Immature natural killer cell (primary cell): Measurements from ENCODE around the gene RDH13. TPM values are rescaled to one million over a fixed set of nuclear protein-coding genes. Genes with fewer than 3 reads are reported as not detected.
A peak's percentile ranks its signal among the peaks of the same experiment; 100 is the strongest.
"Not testable (repeated sequence)": the region's sequence is repeated elsewhere in the genome, so short reads cannot be mapped to it uniquely, and the experiment has no call there.

ENCODE experiments used
- DNase-seq, 3 donors: peaks; one replicate each; pipeline ENCODE4 v3.0.0; 2022; ENCODE audit warnings: mixed read lengths in 1 of 3
- H3K27ac Mint-ChIP-seq, 6 donors: one replicate each; pipeline ENCODE4 v1.8.0; 2020; ENCODE audit warnings: mixed read lengths in 6 of 6, mild to moderate bottlenecking in 5 of 6, inconsistent platforms in 4 of 6, moderate library complexity in 3 of 6
- H3K27me3 Mint-ChIP-seq, 3 donors: one replicate each; pipeline ENCODE4 v1.8.0; 2020 to 2021; ENCODE audit warnings: low read depth in 3 of 3, mild to moderate bottlenecking in 3 of 3, mixed read lengths in 3 of 3, moderate library complexity in 3 of 3, inconsistent platforms in 1 of 3
- H3K36me3 Mint-ChIP-seq, 3 donors: one replicate each; pipeline ENCODE4 v1.8.0; 2020; ENCODE audit warnings: mixed read lengths in 3 of 3, inconsistent platforms in 2 of 3, mild to moderate bottlenecking in 2 of 3
- H3K4me1 Mint-ChIP-seq, 2 donors: one replicate each; pipeline ENCODE4 v1.8.0; 2020; ENCODE audit warnings: inconsistent platforms in 2 of 2, mild to moderate bottlenecking in 2 of 2, mixed read lengths in 2 of 2, moderate library complexity in 1 of 2
- H3K4me3 Mint-ChIP-seq, 5 donors: one replicate each; pipeline ENCODE4 v1.8.0; 2020; ENCODE audit warnings: mild to moderate bottlenecking in 5 of 5, mixed read lengths in 5 of 5, inconsistent platforms in 3 of 5, moderate library complexity in 3 of 5
- H3K9me3 Mint-ChIP-seq, 6 donors: one replicate each; pipeline ENCODE4 v1.8.0; 2020; ENCODE audit warnings: mild to moderate bottlenecking in 6 of 6, mixed read lengths in 6 of 6, inconsistent platforms in 4 of 6, moderate library complexity in 3 of 6
- polyA plus RNA-seq, 3 donors: library from polyadenylated mRNA; unstranded; fragments of 300-500 nt; fragmentation: Illumina TruSeq; gene quantifications; one replicate each; pipeline ENCODE4 v1.2.3, GENCODE V29; 2021

RDH13 gene, protein sequence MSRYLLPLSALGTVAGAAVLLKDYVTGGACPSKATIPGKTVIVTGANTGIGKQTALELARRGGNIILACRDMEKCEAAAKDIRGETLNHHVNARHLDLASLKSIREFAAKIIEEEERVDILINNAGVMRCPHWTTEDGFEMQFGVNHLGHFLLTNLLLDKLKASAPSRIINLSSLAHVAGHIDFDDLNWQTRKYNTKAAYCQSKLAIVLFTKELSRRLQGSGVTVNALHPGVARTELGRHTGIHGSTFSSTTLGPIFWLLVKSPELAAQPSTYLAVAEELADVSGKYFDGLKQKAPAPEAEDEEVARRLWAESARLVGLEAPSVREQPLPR
- polyA plus RNA-seq = 10 to 100 TPM in 1 of 3 donors, 1 to 10 TPM in 2; 4.2 to 17.0 (median 4.5) TPM

DNA sequence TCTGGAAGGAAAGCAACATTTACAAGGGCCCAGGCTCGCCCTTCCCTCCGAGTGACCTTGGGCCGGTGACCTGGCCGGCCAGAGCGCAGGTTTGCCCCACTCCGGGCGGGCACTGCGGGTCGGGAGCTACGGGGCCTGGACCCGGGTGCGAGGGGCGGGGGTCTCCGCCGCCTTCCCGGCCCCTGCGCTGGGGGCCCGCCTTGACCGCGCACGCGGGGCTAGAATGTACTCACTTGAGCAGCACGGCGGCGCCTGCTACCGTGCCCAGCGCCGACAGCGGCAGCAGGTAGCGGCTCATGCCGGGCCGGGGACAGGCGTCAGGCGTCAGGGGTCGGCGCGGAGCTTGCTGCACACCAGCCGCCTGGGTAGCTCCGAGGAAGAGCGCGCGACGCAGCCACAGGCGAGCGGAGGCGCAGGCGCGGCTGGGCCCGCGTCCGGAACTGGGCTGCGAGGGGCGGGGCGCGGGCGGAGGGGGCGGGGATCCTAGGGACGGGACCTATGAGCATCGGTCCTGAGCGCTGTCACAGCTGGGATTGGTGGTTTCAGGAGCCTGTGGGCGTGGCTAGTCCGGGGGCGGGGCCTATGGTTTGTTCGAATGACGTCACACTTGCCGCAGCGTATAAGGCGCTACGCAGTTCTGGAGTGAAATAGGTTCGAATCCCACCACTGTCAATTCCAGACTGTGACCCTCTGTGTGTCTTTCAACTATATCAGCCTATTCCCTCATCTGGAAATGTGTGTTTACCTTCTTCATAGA is at the start of gene RDH13:
TSS of gene RDH13 (minus strand) at position 414 of the 757 bp plus-strand sequence. CDS start at position 298, 116 bp downstream.
- peaks cover 16 to 23% of the 10 kb centered on the region in 2 donors for H3K4me1 Mint-ChIP-seq
- DNase-seq = peak; percentile 96 to 98 (median 98)
- peak within 1 kb of the TSS; percentile 83 to 87 (median 85) for H3K4me3 Mint-ChIP-seq
- peak within 1 kb of the TSS; percentile 72 to 84 (median 78) for H3K27ac Mint-ChIP-seq
- H3K27me3 Mint-ChIP-seq = peaks cover 9 to 16% (median 16%) of the 10 kb centered on the region in 3 donors
- H3K36me3 Mint-ChIP-seq = peaks cover 4 to 5% (median 4%) of the 10 kb centered on the region in 3 donors
- no peaks in the 10 kb centered on the region for H3K9me3 Mint-ChIP-seq

DNA sequence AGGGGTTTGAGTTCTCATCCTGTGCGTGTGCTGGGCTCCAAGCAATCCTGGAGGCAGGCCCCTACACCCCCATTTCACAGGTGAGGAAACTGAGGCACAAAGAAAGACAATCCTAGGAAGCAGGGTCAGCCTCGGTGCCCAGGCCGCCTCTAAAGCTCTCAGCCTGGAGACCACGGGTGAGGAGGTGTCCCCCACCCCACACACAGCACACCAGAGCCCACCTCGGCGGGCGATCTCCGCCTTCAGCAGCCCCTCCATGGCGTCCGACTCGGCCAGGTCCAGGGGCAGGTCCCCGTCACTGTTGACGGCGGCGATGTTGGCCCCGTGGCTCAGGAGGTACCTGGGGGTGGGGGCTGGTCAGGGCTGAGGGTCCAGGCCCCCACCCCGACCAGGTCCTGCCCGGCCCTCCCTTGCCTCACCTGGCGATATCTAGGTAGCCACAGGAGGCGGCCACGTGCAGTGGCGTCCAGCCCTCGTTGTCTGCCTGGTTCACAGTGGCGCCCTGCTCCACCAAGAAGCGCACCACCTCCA is 49.4 kb upstream of the RDH13 start:
- Mint-ChIP-seq H3K4me3 (no peak overlapping the region), H3K27ac (no peak overlapping the region), H3K9me3 (peaks cover 0 to 1% (median 0%) of the 10 kb centered on the region in 6 donors), H3K27me3 (peaks cover 2 to 10% (median 7%) of the 10 kb centered on the region in 3 donors), H3K36me3 (peaks cover 0 to 7% (median 3%) of the 10 kb centered on the region in 3 donors), H3K4me1 (peaks cover 21 to 34% of the 10 kb centered on the region in 2 donors)
- no peak for DNase-seq

DNA sequence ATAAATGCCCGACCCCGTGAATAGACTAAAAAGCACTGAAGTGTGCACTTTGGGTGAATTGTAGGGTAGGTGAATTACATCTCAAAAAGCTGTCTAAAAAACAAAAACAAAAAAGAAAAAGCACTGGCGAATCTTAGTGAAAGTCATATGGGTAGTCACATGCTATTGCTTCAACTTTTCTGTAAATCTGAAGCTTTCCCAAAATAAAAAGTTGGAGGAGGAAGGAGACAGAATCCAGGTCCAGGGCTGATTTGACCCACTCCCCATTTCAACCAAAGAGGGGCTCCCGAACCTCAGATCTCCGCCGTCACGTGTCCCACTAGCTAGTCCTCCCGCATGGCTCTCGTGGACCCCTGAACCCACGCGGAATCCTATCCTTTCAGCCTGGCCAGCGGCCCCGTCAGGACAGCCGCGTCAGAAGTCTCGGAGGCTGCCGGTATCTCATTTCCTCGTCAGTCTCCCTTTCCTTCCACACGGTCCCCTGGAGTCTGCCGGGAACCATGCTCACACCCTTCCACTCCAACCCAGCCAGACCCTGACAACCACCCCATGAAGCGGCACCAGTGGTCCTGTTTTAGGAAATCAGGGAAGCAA is 48.4 kb upstream of the RDH13 start:
- H3K4me1 Mint-ChIP-seq = peaks cover 16 to 32% of the 10 kb centered on the region in 2 donors
- H3K4me3 Mint-ChIP-seq = no peak overlapping the region
- peaks cover 0 to 7% (median 7%) of the 10 kb centered on the region in 3 donors for H3K36me3 Mint-ChIP-seq
- H3K27ac Mint-ChIP-seq = peak overlapping the region in 1 of 6 donors; percentile 26
- no peaks in the 10 kb centered on the region for H3K9me3 Mint-ChIP-seq
- DNase-seq = no peak
- H3K27me3 Mint-ChIP-seq = peaks cover 2 to 4% (median 3%) of the 10 kb centered on the region in 3 donors

DNA sequence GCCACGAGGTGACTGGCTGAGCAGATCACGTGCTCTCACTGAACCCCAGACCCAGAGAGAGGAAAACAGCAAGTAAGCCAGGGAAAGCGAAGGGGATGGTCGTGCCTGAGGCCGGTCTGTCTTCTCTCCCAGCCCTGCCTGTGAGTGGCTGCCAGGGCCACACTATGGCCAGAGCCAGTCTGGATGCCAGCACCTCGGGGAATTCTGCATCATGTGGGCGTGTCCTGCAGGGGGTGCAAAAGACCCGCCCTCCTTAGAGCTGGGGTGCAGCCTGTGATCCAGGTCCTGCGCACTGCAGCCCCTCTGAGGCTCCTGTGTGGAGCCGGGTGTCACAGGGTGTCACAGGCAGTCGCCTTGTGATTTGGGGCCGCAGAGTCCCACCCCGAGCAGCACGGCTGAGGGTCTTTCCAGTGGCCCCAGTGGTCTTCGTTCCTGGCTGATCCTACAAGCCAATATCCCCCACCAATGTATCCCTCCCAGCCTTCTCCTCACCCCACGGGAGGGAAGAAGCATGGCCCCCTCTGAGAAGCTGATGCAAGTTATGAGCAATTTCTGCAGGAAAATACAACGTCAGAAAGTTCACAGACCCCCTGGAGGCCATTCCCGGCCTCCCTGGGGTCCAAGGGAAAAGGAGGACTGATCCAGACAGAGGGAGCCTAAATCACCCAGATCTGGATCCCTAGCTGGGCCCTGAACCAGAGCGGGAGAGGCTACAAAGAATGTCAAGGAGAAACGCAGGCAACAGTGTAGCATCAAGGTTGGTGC is 46.8 kb upstream of the RDH13 start:
- Mint-ChIP-seq H3K9me3 (no peaks in the 10 kb centered on the region), H3K27me3 (peaks cover 0 to 1% (median 0%) of the 10 kb centered on the region in 3 donors), H3K36me3 (peaks cover 0 to 10% (median 4%) of the 10 kb centered on the region in 3 donors), H3K4me3 (no peak overlapping the region), H3K4me1 (peaks cover 0 to 16% of the 10 kb centered on the region in 2 donors), H3K27ac (no peak overlapping the region)
- no peak for DNase-seq

DNA sequence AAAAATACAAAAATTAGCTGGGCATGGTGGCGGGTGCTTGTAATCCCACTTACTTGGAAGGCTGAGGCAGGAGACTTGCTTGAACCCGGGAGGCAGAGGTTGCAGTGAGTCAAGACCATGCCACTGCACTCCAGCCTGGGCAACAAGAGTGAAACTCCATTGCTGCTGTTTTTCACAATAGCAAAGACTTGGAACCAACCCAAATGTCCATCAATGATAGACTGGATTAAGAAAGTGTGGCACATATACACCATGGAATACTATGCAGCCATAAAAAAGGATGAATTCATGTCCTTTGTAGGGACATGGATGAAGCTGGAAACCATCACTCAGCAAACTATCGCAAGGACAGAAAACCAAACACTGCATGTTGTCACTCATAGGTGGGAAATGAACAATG is 44.3 kb upstream of the RDH13 start:
- H3K9me3 Mint-ChIP-seq, H3K4me3 Mint-ChIP-seq, H3K27ac Mint-ChIP-seq, H3K4me1 Mint-ChIP-seq, DNase-seq, H3K27me3 Mint-ChIP-seq: not testable (repeated sequence)
- peaks cover 5 to 23% (median 9%) of the 10 kb centered on the region in 3 donors for H3K36me3 Mint-ChIP-seq

DNA sequence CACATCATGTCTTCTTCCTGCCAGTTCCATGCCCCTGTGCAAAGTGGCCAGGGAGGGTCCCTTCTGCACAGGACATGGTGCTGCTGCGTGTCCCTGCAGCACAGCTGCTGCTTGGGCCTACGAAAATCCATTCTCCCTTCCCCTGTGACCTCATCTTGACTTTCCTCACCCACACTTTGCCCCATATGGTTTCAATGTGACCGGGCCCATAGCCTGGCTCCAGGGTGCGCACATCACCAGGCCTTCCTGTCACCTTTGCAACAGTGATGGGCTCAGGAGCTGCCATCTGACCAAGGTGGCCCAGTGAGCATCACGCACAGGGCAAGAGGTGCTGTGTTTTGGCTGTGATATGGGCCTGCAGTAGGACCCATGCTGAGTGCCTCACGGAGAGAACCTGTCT is 43.6 kb upstream of the RDH13 start:
- no peak for DNase-seq
- no peak overlapping the region for H3K4me3 Mint-ChIP-seq
- H3K9me3 Mint-ChIP-seq = peaks cover 0 to 1% (median 0%) of the 10 kb centered on the region in 6 donors
- peak overlapping the region in 1 of 6 donors; percentile 50 for H3K27ac Mint-ChIP-seq
- H3K27me3 Mint-ChIP-seq = peaks cover 0 to 1% (median 0%) of the 10 kb centered on the region in 3 donors
- H3K36me3 Mint-ChIP-seq = peaks cover 5 to 28% (median 14%) of the 10 kb centered on the region in 3 donors
- H3K4me1 Mint-ChIP-seq = peaks cover 0 to 6% of the 10 kb centered on the region in 2 donors

DNA sequence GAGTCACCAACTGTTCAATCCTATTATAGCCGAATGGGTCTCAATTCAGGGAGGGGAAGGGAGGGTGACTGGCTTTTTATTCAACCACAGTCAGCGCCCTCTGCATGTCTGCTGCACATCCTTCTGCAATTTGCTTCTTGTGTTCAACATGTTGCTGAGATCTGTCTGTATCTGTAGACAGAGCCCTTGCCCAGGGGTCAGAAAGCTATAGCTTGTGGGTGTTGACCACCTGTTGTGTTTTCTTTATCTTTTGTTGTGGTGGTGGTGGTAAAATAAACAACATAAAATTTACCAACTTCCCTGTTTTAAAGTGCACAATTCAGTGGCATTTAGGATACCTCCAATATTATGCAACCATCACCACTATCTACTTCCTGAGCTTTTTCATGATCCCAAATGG is 42.3 kb upstream of the RDH13 start:
- peaks cover 0 to 1% (median 0%) of the 10 kb centered on the region in 3 donors for H3K27me3 Mint-ChIP-seq
- H3K4me1 Mint-ChIP-seq = peaks cover 0 to 5% of the 10 kb centered on the region in 2 donors
- no peak overlapping the region for H3K4me3 Mint-ChIP-seq
- H3K9me3 Mint-ChIP-seq = peaks cover 0 to 1% (median 0%) of the 10 kb centered on the region in 6 donors
- H3K27ac Mint-ChIP-seq = no peak overlapping the region
- no peak for DNase-seq
- peaks cover 5 to 29% (median 14%) of the 10 kb centered on the region in 3 donors for H3K36me3 Mint-ChIP-seq

DNA sequence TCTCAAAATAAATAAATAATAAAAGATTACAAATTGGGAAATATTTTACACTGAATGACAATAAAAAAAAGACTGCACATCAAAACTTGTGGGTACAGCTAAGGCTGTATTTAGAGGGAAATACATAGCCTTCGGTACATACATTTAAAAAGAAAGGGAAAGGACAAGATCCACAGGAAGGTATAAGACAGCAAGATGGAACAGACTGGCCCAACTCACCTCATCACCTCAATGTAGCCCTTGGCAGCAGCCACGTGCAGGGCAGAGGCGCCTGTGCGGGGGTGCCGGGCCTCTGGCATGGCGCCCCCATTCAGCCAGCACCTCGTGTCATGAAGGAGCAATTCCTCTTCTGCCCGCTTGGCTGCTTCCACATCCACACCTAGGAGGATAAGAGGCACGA is 40.2 kb upstream of the RDH13 start:
- Mint-ChIP-seq H3K4me1 (peaks cover 0 to 3% of the 10 kb centered on the region in 2 donors), H3K27me3 (peaks cover 0 to 1% (median 0%) of the 10 kb centered on the region in 3 donors), H3K27ac (no peak overlapping the region), H3K9me3 (peaks cover 0 to 1% (median 0%) of the 10 kb centered on the region in 6 donors), H3K36me3 (peaks cover 5 to 26% (median 14%) of the 10 kb centered on the region in 3 donors), H3K4me3 (no peak overlapping the region)
- DNase-seq = no peak

DNA sequence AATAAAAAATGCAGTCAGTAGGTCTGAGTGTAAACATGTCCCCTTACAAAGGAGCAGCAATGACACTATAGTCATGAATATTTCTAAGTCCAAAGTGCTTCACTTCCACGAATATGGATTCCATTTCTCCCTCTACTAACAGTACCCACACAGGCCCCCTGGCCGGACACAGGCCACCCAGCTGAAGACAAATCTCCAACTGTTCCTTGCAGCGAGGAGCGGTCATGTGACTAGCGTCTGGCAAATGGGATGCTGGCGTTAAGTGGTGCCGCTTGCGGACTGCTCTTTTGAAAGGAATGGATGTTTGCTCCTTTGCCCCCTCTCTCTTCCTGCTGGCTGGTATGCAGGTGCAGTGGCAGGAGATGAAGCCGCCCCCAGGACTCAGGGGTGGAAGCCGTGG is 38.3 kb upstream of the RDH13 start:
- H3K36me3 Mint-ChIP-seq = peaks cover 5 to 26% (median 11%) of the 10 kb centered on the region in 3 donors
- no peak for DNase-seq
- H3K4me1 Mint-ChIP-seq = peaks cover 0 to 3% of the 10 kb centered on the region in 2 donors
- H3K27me3 Mint-ChIP-seq = peaks cover 0 to 2% (median 1%) of the 10 kb centered on the region in 3 donors
- peaks cover 0 to 1% (median 0%) of the 10 kb centered on the region in 6 donors for H3K9me3 Mint-ChIP-seq
- no peak overlapping the region for H3K4me3 Mint-ChIP-seq
- no peak overlapping the region for H3K27ac Mint-ChIP-seq

DNA sequence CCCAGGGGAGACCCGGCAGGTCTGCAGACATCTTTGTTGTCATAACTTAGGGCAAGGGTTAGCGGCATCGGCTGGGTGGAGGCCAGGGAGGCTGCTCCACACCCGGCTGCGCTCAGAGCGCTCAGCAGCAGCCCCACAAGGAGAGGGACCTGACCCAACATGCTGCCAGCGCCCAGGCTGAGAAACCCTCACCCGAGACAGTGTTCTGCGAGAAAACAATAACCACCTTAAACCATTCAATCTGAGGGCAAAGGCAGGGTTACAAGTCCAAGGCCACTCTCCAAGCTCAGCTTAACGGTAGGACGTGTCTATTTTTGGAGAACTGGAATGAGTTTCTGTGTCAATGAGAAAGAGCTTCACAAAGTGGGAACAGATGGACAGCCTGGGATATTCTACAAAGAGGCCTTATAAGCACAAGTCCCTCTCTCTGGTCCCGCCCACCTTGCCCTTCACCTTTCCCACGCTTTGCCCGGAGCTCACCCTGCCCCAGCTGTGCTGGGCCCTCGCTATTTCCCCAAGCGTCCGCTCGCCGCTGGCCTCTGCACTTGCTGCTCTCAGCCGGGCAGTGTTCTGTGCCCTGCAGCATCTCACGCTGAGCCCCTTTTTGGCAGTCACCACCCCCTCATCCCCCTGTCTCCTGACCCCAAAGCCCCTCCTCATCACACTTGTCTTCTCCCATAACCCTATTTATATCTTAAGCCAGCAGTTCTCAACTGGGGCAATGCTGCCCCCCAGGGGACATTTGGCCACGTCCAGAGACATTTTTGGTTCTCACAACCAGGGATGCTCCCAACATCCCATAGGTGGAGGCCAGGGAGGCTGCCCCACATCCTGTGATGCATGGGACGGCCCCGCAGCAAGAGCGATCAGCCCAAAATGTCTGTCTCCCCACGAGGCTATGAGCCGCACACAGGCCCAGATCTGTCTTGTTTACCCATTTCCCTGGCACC is 36.9 kb upstream of the RDH13 start:
- Mint-ChIP-seq H3K27ac (no peak overlapping the region), H3K4me3 (no peak overlapping the region), H3K27me3 (peaks cover 0 to 2% (median 1%) of the 10 kb centered on the region in 3 donors), H3K9me3 (peaks cover 0 to 1% (median 0%) of the 10 kb centered on the region in 6 donors), H3K4me1 (peaks cover 0 to 3% of the 10 kb centered on the region in 2 donors), H3K36me3 (peaks cover 5 to 24% (median 11%) of the 10 kb centered on the region in 3 donors)
- DNase-seq = no peak

DNA sequence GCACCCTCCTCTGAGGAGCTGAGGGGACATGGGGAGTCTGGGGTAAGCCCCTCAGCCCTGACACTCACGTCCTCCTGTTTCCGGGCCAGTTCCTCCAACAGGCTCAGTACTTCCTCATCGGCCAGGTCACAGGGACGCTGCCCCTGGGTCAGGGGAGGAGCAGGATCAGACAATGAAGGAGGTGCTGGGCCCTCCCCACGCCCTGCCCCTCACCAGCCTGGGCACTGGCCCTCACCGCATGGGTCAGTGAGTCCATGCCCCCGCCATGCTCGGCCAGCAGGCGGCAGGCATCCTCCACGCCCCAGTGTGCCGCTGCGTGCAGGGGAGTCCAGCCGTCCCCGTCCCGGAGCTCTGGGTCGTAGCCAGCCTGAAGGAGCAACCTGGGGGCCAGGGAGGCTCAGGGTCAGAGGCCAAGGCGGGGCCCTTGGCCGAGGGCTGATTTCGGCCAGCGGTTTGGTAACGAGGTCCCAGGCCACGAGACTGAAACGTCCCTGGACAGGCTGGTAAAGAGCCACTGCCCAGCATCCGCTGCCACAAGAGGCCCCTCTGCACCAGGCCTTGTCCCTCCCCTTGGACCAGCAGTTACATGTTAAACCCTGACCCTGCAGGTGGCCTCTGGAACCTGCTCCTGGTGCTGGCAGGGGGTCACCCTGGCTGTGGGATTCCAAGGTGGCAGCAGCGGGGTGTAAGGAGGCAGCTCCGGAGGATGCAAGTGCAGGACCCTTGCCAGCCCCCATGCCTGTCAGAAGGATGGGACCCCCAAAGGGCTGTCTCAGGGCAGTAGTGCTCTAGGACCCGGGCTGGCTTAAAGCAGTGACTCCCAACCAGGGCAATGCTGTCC is 36.0 kb upstream of the RDH13 start:
- no peak for DNase-seq
- H3K27me3 Mint-ChIP-seq = peaks cover 0 to 2% (median 1%) of the 10 kb centered on the region in 3 donors
- peaks cover 0 to 1% (median 0%) of the 10 kb centered on the region in 6 donors for H3K9me3 Mint-ChIP-seq

More for the DNA sequence above, 36.0 kb upstream of the RDH13 start:
- Mint-ChIP-seq H3K27ac (no peak overlapping the region), H3K4me3 (no peak overlapping the region), H3K4me1 (peaks cover 0 to 3% of the 10 kb centered on the region in 2 donors), H3K36me3 (peaks cover 5 to 26% (median 11%) of the 10 kb centered on the region in 3 donors)
